Astrocyte of the spinal cord (primary cell): ENCODE measurements around the gene MAGI1.
A peak's percentile ranks its signal among the peaks of the same experiment; 100 is the strongest.

Experiments used
- DNase-seq: peaks from one replicate; pipeline ENCODE4 v3.0.0; 2011; ENCODE audit warnings: low read depth, low spot score
- H3K4me3 ChIP-seq: 2 replicates; pipeline ENCODE4 v1.5.1; 2011; ENCODE audit warnings: low read depth, mild to moderate bottlenecking, low read length, moderate library complexity
- CTCF ChIP-seq: IDR thresholded peaks from 2 replicates; pipeline ENCODE4 v1.5.1; 2012; ENCODE audit warnings: low read depth, mild to moderate bottlenecking, low read length, inconsistent platforms
- in situ Hi-C: cut with HindIII; loops from 2 replicates; pipeline ENCODE4 v1.10.0; 2017; ENCODE audit warnings: low sequenced_read_pairs

The MAGI1 gene

GRCh38 chr3:65402597-65402996, 636.1 kb downstream of the MAGI1 start:
- TF ChIP-seq CTCF: no peak
- no peak overlapping the region for H3K4me3 ChIP-seq
- peak; percentile 88 for DNase-seq
- in situ Hi-C loops: no loop called here

- TF ChIP-seq CTCF: no peak
- in situ Hi-C loops: no loop called here
- H3K4me3 ChIP-seq: no peak overlapping the region
- DNase-seq: peak; percentile 24
Observed at GRCh38 chr3:65401359-65402305, 637.1 kb downstream of the MAGI1 start.

GRCh38 chr3:65400899-65401298, 637.8 kb downstream of the MAGI1 start:
- no peak for TF ChIP-seq CTCF
- H3K4me3 ChIP-seq: no peak overlapping the region
- in situ Hi-C loops: no loop called here
- no peak for DNase-seq

GRCh38 chr3:65398953-65399352, 639.8 kb downstream of the MAGI1 start:
- TF ChIP-seq CTCF: no peak

GRCh38 chr3:65396078-65396477, 642.6 kb downstream of the MAGI1 start:
- TF ChIP-seq CTCF: no peak
- in situ Hi-C loops: no loop called here
- no peak for DNase-seq
- no peak overlapping the region for H3K4me3 ChIP-seq

More at GRCh38 chr3:65398953-65399352, 639.8 kb downstream of the MAGI1 start:
- in situ Hi-C loops: no loop called here
- DNase-seq: peak; percentile 12
- no peak overlapping the region for H3K4me3 ChIP-seq

- H3K4me3 ChIP-seq: no peak overlapping the region
- DNase-seq: no peak
- in situ Hi-C loops: no loop called here
- no peak for TF ChIP-seq CTCF
Observed at GRCh38 chr3:65391068-65391467, 647.6 kb downstream of the MAGI1 start.
